GM23248 (cell line): Measurements from ENCODE around the gene ZNF521.

Source experiments
- EZH2 ChIP-seq: fragments of 200-600 bp; sonication (generic); IDR thresholded peaks from 2 replicates; pipeline ENCODE4 v1.6.1; 2018; ENCODE audit warnings: antibody characterized with exemption, mild to moderate bottlenecking; ENCODE audit not compliant: insufficient read depth, poor library complexity, severe bottlenecking
- EZH2phosphoT487 ChIP-seq: fragments of 200-600 bp; sonication (generic); IDR thresholded peaks from 2 replicates; pipeline ENCODE4 v1.6.1; 2018; ENCODE audit warnings: antibody characterized with exemption, moderate library complexity, mild to moderate bottlenecking, low read depth; ENCODE audit not compliant: insufficient read depth

DNA sequence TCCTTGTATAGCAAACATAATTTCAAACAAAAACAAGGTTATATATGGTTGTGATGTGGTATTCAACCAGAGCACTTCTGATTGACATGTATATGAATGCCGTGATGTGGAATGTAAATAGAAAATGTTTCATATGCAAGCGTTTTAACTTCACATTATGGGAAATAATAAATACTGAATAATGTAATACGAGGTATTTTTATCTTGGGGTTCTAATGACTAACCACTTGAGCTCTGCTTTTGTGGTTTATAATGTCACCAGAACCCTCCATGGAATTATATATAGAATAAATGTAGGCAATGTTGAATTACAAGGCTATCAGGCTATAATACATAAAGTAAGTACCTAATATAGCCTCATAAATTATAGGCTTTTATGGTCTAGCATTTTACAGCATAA is 72.4 kb downstream of the ZNF521 start:
- no peak for TF ChIP-seq EZH2phosphoT487
- no peak for TF ChIP-seq EZH2
